NCI-H1436 treated with DMSO at 0.1 percent for 48 hours (cell line): Measurements from ENCODE around the gene ANKLE2.
"Not testable (repeated sequence)": the region's sequence is repeated elsewhere in the genome, so short reads cannot be mapped to it uniquely, and the experiment has no call there.

ENCODE experiments used
- DNase-seq: peaks from one replicate; lab custom pipeline; 2025; lab: John Stamatoyannopoulos, UW

The ANKLE2 gene

GRCh38 chr12:132719141-132719953, 42.3 kb downstream of the ANKLE2 start:
- no peak for DNase-seq

GRCh38 chr12:132718644-132719043, 43.0 kb downstream of the ANKLE2 start:
- no peak for DNase-seq

- DNase-seq = no peak
These were observed 43.9 kb downstream of the ANKLE2 start for GRCh38 chr12:132717531-132718387.

GRCh38 chr12:132717011-132717410, 44.6 kb downstream of the ANKLE2 start:
- no peak for DNase-seq

GRCh38 chr12:132716356-132716755, 45.3 kb downstream of the ANKLE2 start:
- DNase-seq = no peak

DNA sequence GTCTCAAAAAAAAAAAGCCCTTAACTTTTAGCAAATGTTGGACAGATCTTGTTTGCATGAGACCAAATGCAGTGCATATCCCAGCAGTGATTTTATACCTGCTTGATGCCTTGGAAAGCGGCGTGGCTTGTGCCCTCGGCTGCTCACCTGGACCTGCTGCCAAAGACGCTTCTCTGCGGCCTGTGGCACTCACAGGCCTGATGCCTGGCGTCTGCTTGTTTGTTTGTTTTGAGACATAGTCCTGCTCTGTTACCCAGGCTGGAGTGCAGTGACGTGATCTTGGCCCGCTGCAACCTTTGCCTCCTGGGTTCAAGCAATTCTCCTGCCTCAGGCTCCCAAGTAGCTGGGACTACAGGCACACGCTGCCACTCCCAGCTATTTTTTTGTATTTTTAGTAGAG, 45.8 kb downstream of the ANKLE2 start:
- DNase-seq = no peak

- no peak for DNase-seq
These were observed 48.5 kb downstream of the ANKLE2 start for GRCh38 chr12:132713123-132713522.

DNA sequence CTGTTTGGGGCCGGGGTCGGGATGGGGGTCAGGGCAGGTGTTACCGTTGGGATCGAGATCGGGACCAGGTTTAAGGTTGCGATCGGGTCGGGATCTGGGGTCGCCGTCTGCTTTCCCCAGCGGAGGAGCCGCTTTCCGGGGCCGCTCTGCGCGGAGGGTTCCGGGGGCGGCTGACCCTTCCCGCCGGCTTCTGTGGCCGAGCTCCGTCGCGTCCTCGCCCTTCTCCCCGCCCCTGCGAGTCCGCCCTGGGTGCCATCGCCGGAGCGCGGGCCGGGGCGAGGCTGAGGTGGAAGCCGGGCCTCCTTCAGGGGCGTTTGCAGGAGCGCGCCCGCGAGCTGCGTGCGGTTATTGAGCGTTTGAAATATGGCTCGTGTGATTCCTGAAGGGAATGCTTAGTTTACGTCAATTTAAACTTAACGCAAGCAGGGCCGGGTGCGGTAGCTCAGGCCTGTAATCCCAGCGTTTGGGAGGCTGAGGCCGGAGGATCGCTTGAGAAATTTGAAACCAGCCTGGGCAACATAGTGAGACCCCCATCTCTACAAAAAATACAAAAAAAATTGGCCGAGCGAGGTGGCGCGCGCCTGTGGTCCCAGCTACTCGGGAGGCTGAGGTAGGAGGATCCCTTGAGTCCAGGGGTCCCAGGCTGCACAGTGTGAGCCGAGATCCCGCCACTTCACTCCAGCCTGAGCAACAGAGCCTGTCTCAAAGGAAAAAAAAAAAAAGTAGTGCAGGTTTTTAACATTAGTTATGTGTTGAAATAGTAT, 50.4 kb downstream of the ANKLE2 start:
- DNase-seq = no peak

GRCh38 chr12:132710405-132711079, 51.1 kb downstream of the ANKLE2 start, which contains the start of gene PGAM5:
Gene PGAM5, plus strand, starts transcription at chr12:132710842. Its CDS starts 35 bp downstream, at chr12:132710877.
- DNase-seq = peak; percentile 18

- no peak for DNase-seq
These were observed 51.6 kb downstream of the ANKLE2 start for GRCh38 chr12:132710043-132710404.

DNA sequence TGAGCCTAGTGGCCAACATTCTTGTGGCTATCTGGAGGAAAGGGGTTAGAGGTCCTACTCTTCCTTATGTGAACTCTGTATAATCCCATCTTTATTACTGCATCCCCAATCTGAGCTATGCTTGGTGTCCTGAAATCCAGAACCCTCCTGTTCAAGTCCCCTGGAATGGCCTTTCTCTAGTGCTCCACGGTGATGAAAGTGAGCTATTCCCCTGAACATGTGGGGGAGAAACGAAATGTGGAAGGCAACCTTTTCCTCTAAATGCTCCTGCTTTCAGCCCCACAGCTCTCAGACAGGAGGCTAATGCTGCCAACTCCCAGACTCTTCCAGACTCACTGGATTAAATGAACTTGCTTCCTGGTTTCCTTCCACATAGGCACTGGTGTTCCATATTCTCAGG, 53.5 kb downstream of the ANKLE2 start:
- DNase-seq = no peak

- no peak for DNase-seq
These were observed 54.4 kb downstream of the ANKLE2 start for GRCh38 chr12:132707241-132707640.

DNA sequence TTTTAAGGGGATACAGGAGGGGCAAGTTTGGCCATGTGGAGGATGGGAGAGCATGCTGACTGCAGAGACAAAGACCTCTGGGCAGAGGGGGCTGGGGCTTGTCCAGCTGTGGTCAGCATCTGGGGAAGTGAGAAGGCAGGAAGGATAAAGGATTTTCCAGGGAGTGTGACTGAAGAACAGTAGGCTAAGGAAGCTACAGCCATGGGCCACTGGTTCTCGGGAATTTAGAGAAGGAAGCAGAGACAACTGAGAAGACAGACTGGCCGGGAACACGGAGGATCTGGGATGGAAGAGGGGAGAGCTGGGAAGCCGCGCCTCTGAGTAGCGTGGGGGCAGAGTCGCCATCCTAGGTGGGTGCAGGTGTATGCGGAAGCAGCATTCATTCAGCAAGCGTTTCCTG, 58.0 kb downstream of the ANKLE2 start:
- DNase-seq = no peak

GRCh38 chr12:132702640-132703039, 59.0 kb downstream of the ANKLE2 start:
- DNase-seq = no peak

GRCh38 chr12:132700212-132700822, 61.3 kb downstream of the ANKLE2 start:
- DNase-seq = no peak

DNA sequence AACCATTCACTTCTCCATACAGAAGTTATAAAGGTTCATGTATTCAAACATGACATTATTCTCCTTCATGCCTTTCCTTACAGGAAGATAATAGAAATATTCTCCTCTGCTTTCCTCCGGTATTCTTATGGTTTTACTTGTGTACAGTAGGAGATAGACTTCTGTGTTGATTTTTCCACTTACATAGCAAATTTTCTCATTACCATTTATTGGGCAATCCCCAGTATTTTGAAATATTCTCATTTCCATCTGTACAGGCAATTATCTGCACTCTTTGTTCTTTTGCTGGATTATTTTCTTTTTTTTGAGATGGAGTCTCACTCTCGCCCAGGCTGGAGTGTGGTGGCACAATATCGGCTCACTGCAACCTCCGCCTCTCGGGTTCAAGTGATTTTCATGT, 63.3 kb downstream of the ANKLE2 start:
- DNase-seq = no peak

- no peak for DNase-seq
These were observed 66.2 kb downstream of the ANKLE2 start for GRCh38 chr12:132695431-132695830.

DNA sequence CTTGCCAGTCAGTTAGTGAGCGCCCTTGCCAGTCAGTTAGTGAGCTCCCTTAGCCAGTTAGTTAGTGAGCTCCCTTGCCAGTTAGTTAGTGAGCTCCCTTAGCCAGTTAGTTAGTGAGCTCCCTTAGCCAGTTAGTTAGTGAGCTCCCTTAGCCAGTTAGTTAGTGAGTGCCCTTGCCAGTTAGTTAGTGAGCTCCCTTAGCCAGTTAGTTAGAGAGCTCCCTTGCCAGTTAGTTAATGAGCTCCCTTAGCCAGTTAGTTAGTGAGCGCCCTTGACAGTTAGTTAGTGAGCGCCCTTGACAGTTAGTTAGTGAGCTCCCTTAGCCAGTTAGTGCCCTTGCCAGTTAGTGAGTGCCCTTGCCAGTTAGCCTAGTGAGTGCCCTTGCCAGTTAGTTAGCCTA, 66.7 kb downstream of the ANKLE2 start:
- not testable (repeated sequence) for DNase-seq

GRCh38 chr12:132692030-132692429, 69.6 kb downstream of the ANKLE2 start:
- DNase-seq = not testable (repeated sequence)

DNA sequence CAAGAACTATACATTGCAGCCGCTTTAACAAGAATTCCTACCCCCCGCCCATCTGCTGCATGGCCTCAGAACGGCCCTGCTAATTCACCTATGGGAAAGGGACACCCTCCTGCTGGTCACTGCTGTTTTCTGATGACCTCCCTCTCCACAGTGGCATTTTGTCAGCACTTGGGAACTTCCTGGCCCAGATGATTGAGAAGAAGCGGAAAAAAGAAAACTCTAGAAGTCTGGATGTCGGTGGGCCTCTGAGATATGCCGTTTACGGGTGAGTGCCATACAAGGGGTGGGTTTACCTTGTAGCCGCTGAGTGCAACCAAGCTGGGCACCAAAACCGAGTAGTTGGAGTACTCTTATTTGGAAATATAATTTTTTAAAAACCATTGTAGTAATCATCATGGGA, 71.5 kb downstream of the ANKLE2 start:
- no peak for DNase-seq

DNA sequence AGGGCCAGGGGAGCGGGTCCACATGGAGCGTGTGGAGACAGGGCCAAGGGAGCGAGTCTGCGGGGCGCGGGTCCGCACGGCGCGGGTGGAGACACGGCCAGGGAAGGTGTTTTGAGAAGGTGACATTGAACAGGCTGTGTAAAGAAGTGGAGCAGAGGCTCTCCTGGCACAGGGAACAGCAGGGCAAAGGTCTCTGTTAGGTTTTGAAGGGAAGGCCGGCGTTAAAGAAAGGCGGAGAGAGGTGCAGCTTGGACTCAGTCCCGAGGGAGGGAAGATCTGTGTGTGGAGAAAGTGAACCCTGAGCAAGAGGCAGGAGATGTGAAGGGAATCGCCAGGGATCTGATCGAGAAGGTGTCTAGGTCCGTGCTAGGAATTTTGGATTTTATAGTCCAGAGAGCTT, 72.4 kb downstream of the ANKLE2 start:
- no peak for DNase-seq
